Islet of Langerhans (tissue), 1 donor: ENCODE data around the gene MED15.
"Not testable (repeated sequence)": the region's sequence is repeated elsewhere in the genome, so short reads cannot be mapped to it uniquely, and the experiment has no call there.

ENCODE experiments used
- FAIRE-seq: peaks from one replicate; lab custom pipeline; 2011; peaks lifted over from hg19 to GRCh38; lab: Jason Lieb, UNC

The MED15 gene

DNA sequence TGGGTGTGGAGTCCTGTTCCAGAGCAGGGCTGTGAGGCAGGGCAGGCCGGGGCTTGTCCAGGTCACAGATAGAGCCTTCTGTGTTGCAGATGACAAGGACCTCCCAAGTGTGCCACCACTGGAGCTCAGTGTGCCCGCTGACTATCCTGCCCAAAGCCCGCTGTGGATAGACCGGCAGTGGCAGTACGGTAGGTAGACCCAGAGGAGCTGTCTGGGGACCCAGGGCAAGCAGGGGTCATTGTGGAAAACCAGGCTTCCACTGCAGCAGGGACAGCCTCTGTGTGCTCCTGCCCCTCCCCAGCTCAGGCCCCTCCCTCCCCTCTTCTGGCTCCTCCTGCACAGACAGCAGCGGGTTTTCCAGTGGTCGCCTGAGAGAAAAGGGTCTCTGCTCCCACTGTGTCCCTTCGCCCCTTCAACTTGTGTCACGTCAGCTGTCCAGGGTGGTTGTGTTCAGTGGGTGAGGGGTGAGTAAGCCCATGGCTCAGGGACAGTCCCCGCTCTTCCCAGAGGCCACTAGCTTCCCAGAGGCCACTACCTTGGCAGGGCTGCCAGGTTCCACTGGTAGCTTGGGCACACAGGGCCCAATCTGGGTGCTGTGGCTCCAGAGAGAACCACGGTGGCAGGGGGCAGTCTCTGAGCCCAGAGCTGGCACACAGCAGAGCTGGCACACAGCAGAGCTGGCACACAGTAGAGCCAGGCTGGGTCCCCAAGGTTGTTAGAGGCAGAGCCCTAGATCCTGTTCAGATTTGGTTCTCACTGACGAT lies 78.4 kb downstream of the MED15 start:
- no peak for FAIRE-seq

DNA sequence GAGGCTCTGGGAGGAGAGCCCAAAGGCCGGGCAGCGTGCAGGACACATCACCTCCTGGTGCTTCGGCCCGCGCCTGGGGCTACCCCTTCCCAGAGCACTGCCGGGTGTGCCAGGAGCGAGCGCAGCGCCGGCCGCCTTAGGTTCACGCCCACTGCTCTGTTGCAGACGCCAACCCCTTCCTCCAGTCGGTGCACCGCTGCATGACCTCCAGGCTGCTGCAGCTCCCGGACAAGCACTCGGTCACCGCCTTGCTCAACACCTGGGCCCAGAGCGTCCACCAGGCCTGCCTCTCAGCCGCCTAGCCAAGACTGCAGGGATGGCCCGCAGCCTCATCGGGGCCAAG lies 79.0 kb downstream of the MED15 start:
- no peak for FAIRE-seq

DNA sequence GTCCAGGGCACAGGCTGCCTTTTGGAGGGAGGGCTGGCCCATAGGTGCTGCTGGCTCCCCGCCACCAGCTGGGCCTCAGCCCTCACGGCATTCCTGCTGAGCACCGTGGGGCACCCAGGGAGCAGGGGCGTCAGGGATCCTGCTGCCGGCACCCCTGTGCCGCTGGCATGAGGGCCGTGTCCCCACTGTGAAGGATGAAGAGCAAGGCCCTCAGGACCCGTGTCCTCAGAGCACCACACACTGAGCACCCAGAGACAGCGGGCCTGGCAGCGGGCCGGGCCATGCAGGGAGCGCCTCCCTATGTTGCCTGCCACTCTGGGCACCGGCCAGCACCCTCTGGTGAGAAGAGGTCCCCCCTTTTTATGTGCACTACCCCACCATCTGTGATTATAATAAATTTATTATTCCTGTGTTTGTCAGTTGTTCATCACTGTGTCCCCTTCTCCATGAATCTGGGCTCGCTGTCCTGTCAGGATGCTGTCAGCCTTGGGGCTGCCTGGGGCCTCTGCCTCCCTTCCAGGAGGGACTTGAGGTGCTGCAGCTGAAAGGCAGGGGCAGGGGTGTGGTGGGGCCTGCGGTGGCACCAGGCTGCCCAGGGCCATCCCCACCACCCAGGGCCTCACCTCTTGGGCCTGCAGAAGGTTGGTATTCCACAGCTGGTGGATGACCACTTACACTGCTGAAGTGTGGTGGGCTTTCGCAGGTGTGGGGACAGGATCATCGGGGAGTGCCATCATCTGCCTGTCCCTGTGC lies 80.0 kb downstream of the MED15 start:
- FAIRE-seq, result no peak

DNA sequence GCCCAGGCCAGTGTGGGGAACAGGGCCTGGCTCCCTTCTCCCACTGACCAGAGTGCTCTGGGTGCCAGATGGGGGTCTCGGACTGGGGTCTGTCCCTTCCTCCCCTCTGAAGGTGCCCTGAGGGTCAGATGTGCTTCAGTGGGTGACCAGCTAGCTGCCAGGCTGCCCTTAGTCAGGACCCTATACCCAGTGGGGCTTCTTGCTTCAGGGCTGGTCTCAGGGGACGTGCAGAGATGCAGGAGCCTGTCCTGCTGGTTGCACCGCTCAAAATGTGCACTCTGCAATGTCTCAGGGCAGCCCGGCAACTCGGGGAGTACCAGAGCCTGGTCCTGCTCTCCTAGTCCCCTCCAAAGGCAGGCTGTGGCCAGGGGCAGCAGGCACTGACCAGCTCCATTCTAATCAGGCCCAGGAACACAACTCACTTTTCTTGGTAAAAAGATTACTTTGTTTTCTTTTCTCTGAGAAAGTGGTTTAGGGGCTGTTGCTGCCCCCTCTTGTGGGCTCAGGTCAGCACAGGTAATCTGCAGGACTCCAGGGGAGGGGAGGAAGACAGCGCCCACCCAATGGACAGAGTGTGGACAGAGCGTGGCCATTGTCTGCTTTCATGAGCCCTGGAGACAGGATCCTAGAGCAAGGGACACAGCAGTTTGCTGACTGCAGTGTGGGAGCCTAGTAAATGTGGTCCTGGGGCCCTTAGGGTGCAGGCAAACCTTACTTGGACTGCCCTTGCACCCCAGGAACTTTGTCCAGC lies 80.9 kb downstream of the MED15 start:
- FAIRE-seq, result no peak

DNA sequence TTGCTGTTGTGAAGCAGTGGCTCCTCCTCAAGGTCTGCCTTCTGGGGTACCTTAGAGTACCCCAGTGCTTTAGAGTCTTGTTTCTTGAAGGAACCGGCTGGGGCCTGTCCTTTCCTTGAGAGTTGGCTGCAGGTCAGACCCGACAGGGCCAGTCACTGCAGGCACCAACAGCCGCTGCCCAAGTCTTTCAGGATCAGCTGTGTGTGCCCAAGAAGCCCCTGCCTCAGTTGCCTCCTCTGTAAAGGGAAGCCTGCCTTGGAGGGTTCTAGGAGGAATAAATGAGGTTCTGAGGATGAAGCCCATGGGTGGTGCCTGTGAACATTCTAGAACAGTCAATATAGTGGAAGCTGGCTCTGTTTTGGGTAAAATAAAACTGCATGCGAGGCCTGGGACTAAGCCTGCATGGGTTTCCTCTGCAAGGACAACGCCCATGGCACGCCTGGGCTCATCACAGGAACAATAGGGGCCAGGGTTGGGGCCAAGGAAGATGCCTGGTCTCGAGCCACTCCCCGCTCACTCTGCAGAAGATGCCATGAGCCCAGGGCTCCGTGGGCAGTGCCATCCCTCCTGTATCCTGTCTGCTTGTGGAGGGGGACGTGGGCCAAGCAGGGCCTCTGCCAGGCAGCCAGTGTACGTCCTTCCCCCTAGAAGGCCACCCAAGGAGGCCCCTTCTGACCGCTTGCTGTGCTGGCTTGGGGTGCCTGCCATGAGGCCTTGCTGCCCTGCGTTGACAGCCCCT lies 81.6 kb downstream of the MED15 start:
- no peak for FAIRE-seq

DNA sequence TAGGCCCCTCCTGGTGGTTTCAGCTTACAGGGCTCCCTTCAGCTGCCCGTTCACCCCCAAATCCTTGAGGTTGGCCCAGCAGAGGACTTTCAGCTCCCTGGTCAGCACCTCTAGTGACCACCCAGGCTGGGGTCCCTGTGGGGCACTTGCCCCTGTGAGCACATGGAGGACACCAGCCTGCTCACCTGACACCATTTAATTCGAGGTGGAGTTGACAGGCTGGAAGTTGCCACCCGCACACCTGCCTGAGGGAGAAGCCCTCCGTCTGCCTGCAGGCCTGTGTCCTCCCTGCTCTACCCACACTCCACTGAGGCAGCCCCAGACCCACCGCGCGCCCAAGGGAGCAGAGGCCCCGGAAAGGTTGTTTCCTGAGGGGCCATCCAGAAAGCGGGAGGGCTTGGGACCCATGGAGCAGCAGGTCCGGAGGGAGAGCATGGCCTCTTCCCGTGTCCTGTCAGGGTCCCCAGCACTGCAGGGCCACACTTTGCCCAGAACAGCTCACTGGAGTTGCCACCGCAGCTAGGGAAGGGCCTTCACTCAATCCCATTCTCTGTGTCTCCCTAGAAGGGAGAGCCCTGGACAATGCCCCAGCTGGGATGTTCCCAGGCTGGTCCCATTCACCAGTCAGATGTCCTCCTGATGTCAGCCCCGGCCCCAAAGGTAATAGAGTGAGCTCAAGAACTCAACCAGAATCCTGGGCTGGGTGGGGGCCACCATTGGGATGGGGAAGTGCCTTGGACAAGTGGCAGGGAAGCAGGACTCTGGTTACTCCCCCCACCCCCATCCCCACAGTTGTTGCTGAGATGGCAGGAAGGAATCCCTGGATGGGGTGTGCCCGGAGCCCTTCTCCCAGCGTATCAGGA lies 82.4 kb downstream of the MED15 start:
- no peak for FAIRE-seq

DNA sequence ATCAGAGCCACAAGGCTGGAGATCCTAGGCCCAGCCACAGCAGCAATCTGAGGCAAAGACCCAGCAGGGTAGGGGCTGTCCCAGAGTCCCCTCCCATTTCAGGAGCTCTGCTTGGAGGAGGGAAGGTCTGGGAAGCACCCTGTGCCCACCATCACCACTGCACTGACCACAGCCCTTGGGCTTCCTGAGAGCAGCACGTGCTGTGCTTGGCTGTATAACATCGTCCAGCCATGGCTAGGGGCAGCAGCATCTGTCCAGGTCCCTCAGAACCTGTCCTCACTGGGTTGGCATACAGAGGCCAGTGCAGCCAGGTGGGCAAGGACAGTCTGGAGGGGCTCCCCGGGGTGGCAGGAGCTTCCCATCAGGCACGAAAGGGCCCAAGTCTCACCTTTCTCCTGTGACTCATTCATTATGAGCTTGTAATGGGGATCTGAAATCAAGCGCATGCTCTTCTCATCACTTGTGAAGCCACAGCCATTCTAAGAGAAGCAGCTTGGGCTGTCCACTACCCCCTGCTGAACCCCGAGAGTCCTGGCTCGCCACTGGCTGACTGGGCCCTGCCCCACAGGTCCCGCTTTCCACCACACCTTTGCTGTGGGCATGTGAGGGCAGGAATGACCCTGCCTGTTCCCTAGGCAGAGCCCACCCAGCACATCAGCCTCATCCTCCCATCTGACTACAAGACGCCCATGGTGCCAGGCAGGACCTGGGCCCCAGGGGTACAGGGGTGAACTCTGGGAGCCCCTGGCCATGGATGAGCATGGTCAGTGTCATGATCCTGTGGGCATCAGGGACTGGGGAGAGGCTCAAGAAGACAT lies 83.3 kb downstream of the MED15 start:
- FAIRE-seq, result no peak

DNA sequence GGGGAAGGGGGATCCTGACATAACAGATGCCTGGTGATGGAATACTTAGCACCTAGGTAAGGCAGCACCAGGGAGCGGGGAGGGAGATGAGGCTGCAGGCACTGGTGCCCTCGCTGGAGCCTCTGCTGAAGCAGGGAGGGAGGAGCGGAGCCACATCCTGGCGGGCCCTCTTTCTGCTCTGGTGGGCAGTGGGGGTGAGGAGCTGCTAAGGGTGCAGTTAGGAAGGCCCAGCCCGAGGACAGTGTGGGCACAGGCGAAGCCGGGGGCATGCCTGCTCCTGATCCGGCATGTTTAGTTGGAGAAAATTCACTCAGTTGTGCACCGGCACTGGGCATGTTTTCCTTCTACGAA lies 83.9 kb downstream of the MED15 start:
- FAIRE-seq, result no peak

DNA sequence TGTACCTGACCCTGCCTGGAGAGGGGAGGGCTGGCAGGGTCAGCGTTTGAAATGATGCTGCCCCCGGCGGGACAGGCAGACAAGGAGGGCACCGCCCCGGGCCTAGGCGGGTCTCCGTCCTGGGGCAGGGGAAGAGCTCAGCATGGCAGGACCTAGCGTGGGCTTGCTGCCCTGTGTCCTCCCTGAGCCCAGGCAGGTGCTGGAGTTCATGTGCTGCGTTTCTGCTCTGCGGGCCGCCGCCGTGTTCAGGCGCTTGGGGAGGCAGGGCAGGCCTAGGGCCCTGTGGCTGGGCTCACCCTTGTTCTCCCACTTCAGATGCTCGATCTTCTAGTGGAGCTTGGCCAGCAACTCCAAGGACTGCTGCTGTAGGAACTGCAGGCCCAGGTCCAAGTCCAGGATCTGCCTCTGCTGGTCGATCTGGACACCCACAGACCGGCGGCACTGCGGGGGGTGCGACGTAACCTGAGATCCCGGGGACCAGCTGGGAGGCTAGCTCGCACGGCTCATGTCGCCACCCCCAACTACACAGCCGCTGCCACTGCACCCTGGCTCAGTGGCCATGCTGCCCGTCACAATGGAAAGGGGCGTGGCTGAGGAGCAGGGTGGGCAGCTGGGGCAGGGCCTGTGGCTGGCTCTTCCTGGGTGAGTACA lies 84.4 kb downstream of the MED15 start:
- FAIRE-seq, result no peak

DNA sequence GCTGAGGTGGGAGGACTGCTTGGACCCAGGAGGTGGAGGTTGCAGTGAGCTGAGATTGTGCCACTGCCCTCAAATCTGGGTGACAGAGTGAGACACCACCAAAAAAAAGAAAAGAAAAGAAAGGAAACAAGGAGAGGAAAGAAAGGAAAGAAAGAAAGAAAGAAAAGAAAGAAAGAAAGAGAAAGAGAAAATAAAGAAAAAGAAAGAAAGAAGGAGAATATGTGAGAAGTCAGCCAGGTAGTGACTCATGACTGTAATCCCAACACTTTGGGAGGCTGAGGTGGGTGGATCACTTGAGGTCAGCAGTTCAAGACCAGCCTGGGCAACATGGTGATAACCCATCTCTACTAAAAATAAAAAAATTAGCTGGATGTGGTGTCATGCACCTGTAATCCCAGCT lies 86.6 kb downstream of the MED15 start:
- not testable (repeated sequence) for FAIRE-seq

DNA sequence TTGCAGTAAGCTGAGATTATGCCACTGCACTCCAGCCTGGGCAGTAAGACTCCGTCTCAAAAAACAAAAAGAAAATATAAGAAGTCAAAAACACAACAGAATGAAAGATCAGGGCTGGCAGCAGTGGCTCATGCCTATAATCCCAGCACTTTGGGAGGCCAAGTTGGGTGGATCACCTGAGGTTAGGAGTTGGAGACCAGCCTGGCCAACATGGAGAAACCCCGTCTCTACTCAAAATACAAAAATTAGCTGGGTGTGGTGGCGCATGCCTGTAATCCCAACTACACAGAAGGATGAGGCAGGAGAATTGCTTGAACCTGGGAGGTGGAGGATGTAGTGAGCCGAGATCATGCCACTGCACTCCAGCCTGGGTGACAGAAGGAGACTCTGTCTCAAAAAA lies 87.1 kb downstream of the MED15 start:
- FAIRE-seq, result not testable (repeated sequence)

DNA sequence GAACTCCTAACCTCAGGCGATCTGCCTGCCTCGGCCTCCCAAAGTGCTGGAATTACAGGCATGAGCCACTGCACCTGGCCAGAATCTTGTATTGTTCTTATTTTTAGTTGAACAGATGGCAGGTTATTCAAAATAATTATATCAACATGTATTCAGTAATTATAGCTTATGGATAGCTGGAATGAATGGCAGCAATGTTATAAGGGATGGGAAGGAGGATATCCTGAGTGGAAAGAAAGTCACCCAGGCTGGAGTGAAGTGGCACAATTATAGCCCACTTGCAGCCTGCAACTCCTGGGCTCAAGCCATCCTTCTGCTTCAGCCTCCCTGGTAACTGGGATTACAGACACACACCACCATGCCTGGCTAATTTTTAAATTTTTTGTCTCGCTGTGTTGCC lies 88.1 kb downstream of the MED15 start:
- FAIRE-seq, result no peak

DNA sequence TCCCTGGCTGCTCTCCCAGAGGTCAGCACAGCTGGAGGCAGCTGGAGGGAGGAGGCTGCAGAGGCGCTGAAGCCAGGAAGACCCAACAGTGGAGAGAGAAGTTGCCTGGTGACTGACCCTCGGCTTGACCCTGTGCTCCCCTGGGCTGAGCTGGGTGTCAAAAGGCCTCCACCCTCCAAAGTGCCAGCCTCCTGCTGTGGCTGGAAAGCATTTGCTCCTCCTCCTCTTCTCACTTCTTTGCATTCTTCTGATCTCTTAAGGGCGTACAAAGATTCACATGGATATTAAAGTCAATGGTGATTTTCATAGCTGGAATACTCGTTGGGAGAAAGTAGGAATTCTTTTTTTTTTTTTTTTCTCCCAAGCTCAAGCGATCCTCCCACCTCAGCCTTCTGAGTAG lies 91.7 kb downstream of the MED15 start:
- FAIRE-seq, result no peak

DNA sequence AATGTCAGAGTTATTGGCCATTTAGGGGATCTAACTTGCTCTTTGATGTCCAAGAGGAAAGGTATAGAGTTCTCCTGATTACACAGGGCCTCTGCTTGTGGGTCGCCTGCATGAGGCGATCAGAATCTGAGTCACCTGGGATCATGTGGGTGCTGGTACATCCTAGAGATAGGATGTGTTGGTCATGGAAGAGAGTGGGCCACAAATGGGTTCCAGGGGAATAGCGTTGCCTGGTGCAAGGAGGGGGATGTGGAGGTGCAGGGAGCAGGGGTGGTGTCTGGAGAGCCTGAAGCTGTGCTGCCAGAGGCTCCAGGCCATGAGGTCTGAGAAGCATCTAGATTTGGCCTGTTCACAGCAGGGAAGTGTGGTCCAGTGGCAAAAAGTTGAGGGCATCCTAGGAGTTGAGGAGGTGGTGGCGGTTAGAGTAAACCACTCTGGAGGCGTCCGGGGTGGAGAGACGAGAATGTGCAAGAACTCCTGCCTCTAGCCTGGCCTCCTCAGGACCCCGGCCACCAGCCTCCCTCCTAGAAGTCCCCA lies 92.8 kb downstream of the MED15 start:
- no peak for FAIRE-seq

DNA sequence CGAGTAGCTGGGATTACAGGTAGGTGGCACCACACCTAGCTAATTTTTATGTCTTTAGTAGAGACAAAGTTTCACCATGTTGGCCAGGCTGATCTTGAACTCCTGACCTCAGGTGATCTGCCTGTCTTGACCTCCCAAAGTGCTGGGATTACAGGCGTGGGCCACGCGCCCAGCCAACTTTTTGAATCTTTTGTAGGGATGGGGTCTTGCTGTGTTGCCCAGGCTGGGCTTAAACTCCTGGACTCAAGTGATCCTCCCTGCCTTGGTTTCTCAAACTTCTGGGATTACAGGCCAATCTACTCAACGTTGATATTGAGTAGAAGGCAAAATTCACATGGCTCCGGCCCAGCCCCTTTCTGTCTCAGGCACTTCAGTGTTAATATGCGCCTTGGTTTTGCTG lies 93.9 kb downstream of the MED15 start:
- FAIRE-seq, result no peak

DNA sequence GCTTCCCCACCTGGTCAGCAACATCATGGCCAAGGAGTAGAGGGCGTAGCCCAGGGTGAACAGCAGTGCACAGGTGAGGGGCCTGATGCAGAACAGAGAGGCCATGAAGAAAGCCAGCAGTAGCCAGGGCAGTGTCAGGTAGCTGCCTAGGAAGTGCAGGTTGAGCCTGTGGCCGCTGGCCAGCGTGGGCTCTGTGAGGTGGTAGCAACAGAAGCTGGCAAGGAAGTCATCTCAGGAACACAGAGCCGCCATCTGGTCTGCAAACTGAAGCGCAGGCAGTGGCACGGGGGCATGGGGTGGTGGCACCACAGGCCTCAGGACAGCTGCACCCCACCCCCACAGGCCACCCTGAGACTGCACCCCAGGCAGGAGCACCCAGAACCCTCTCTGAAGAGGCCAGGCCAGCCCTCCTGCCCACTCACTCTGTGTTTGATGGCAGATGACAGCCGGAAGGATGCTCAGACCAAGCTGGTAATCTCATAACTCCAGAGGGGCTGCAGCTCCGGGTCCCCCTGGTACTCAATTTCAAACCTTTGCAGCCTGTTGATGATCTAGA lies 95.3 kb downstream of the MED15 start:
- FAIRE-seq, result no peak

DNA sequence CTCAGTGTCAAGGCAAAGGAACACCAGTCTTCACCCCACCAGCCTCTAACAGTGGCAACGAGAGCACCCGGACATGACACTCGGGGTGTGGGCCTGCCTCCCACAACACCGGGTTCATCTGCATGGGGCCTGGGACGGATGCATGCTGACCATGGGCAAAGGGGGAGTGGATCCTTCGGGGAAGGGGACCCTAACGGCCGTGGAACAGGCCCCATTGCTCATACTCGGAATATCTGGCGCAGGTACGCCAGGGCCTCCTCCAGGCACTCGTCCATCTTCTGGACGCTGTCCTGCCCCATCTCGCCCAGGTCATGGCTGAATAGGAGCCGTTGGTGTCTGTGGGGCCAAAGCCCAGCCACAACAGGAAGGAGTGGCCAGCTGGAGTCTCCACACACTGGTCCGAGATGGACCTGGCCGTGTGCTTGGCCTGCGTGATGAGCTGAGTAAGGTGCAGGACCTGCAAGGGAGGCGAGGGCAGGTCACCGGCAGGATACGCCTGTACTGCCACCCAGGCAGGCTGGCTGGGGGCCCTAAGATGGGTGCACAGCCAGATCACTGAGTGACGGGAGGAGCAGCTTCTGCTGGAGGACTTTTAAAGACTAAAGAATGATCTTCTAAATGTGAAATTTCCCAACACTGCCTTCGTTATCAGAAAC lies 96.8 kb downstream of the MED15 start:
- no peak for FAIRE-seq

DNA sequence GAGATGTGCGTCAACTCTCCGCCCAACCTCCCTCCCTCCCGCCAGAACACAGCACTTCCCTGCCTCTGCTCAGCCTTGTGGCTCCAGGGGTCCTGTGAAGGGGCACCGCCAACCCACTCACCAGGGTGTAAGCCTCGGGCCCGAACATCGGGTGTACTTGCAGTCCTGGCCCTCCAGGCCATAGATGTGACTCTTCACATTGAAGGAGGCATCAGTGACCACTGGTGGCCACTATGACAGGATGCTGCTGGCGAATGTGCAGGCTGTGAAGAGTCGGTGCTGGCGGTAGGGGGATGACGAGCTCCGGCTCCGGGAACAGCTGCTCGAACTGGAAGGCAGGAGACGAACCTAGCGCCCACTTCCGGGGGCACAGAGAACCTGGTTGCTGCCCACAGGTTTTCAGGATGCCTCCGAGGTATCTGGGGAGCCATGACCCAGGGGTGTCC lies 97.4 kb downstream of the MED15 start:
- no peak for FAIRE-seq

DNA sequence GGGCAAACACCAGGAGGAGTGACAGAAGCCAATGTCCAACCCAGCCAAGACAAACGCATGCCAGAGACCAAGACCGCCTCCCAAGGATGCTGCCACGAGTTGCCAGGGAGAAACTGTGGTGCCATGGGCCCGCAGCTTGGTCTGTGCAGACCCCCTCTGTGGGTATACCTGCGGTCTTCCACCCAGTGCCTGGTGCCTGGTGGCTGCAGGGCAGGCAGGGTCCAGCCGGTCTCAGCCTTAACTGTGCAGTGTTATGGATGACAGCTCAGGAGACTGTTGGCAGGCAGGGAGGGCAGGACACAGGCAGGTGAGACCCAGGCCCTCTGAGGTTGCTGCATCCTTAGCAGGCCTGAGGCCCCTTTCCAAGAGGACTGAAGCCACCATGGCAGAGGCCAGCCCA lies 97.9 kb downstream of the MED15 start:
- FAIRE-seq, result no peak
